Stimulated activated CD8-positive, alpha-beta memory T cell treated with anti-CD3 and anti-CD28 coated beads, Interleukin-15, amount 100 ng/mL, for 48 hours (primary cell): Measurements from ENCODE around the gene VPREB1.
"Not testable (repeated sequence)": the region's sequence is repeated elsewhere in the genome, so short reads cannot be mapped to it uniquely, and the experiment has no call there.

ENCODE experiments used
- DNase-seq, 2 donors: peaks; one replicate each; pipeline ENCODE4 v3.0.0-alpha.2; 2020; ENCODE audit warnings: low read depth in 2 of 2

Gene VPREB1

GRCh38 chr22:22245935-22246525 is 1.4 kb downstream of the VPREB1 start:
- no peak for DNase-seq

GRCh38 chr22:22246706-22247105 is 2.1 kb downstream of the VPREB1 start:
- no peak for DNase-seq

- no peak for DNase-seq
These were observed 4.3 kb downstream of the VPREB1 start for GRCh38 chr22:22248878-22249277.

GRCh38 chr22:22250651-22251050 is 6.1 kb downstream of the VPREB1 start:
- DNase-seq: not testable (repeated sequence)

GRCh38 chr22:22256133-22256532 is 11.5 kb downstream of the VPREB1 start:
- not testable (repeated sequence) for DNase-seq

GRCh38 chr22:22258597-22259415 is 14.2 kb downstream of the VPREB1 start:
- not testable (repeated sequence) for DNase-seq

GRCh38 chr22:22260169-22260568 is 15.6 kb downstream of the VPREB1 start:
- not testable (repeated sequence) for DNase-seq

GRCh38 chr22:22260586-22260985 is 16.0 kb downstream of the VPREB1 start:
- DNase-seq: not testable (repeated sequence)

GRCh38 chr22:22262332-22263074 is 17.9 kb downstream of the VPREB1 start:
- DNase-seq: not testable (repeated sequence)

GRCh38 chr22:22263823-22264222 is 19.2 kb downstream of the VPREB1 start:
- DNase-seq: not testable (repeated sequence)

GRCh38 chr22:22270036-22270676 is 25.6 kb downstream of the VPREB1 start:
- DNase-seq: not testable (repeated sequence)

GRCh38 chr22:22277423-22277822 is 32.8 kb downstream of the VPREB1 start:
- DNase-seq: not testable (repeated sequence)

GRCh38 chr22:22284962-22285756 is 40.6 kb downstream of the VPREB1 start:
- DNase-seq: not testable (repeated sequence)

GRCh38 chr22:22286390-22287105 is 42.0 kb downstream of the VPREB1 start:
- DNase-seq: not testable (repeated sequence)

- DNase-seq: not testable (repeated sequence)
These were observed 42.6 kb downstream of the VPREB1 start for GRCh38 chr22:22287106-22287626.

- not testable (repeated sequence) for DNase-seq
These were observed 45.1 kb downstream of the VPREB1 start for GRCh38 chr22:22289666-22290065.

GRCh38 chr22:22291129-22291806 is 46.7 kb downstream of the VPREB1 start:
- not testable (repeated sequence) for DNase-seq

GRCh38 chr22:22292656-22293055 is 48.1 kb downstream of the VPREB1 start:
- not testable (repeated sequence) for DNase-seq

- not testable (repeated sequence) for DNase-seq
These were observed 48.9 kb downstream of the VPREB1 start for GRCh38 chr22:22293436-22293835.
